ENCODE measurements around the gene HOXA1. TPM values are rescaled to one million over a fixed set of nuclear protein-coding genes. Genes with fewer than 3 reads are reported as not detected.
A peak's percentile ranks its signal among the peaks of the same experiment; 100 is the strongest.

Gene HOXA1
- total RNA-seq, 1 donor from 2014 or later = 9.5 TPM

DNA sequence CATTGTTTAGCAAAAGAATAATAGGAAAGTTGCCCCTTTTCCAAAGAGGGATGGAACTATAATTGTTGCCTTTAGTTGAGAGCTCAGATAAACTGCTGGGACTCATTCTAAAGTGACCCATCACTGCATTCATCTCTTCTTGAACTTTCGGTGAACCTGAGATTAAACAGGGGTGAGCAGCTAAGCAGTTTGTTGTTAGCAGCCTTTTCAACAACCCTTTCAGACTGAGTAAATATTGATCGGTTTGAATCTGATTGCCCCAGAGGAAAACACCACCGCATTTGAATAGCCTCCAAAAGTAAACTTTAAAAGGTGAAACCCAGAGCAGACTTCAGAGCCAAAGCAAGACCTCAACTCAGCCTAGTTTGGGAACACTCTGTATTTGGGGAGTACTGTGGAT is 4.7 kb downstream of the HOXA1 start:
- Mint-ChIP-seq H3K27me3 (peaks cover 34% of the 10 kb centered on the region), H3K36me3 (no peaks in the 10 kb centered on the region), H3K27ac (peak overlapping the region; percentile 49), H3K4me1 (ENCODE audit: unreplicated experiment) (peaks cover 50% of the 10 kb centered on the region), H3K4me3 (peak overlapping the region; percentile 57), H3K9me3 (no peaks in the 10 kb centered on the region)
- TF ChIP-seq, protein P1, sequence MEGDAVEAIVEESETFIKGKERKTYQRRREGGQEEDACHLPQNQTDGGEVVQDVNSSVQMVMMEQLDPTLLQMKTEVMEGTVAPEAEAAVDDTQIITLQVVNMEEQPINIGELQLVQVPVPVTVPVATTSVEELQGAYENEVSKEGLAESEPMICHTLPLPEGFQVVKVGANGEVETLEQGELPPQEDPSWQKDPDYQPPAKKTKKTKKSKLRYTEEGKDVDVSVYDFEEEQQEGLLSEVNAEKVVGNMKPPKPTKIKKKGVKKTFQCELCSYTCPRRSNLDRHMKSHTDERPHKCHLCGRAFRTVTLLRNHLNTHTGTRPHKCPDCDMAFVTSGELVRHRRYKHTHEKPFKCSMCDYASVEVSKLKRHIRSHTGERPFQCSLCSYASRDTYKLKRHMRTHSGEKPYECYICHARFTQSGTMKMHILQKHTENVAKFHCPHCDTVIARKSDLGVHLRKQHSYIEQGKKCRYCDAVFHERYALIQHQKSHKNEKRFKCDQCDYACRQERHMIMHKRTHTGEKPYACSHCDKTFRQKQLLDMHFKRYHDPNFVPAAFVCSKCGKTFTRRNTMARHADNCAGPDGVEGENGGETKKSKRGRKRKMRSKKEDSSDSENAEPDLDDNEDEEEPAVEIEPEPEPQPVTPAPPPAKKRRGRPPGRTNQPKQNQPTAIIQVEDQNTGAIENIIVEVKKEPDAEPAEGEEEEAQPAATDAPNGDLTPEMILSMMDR (conservative IDR thresholded peaks at IDR 0.05) = no peak
- DNase-seq (ENCODE audit: extremely low spot score, unreplicated experiment) = no peak

DNA sequence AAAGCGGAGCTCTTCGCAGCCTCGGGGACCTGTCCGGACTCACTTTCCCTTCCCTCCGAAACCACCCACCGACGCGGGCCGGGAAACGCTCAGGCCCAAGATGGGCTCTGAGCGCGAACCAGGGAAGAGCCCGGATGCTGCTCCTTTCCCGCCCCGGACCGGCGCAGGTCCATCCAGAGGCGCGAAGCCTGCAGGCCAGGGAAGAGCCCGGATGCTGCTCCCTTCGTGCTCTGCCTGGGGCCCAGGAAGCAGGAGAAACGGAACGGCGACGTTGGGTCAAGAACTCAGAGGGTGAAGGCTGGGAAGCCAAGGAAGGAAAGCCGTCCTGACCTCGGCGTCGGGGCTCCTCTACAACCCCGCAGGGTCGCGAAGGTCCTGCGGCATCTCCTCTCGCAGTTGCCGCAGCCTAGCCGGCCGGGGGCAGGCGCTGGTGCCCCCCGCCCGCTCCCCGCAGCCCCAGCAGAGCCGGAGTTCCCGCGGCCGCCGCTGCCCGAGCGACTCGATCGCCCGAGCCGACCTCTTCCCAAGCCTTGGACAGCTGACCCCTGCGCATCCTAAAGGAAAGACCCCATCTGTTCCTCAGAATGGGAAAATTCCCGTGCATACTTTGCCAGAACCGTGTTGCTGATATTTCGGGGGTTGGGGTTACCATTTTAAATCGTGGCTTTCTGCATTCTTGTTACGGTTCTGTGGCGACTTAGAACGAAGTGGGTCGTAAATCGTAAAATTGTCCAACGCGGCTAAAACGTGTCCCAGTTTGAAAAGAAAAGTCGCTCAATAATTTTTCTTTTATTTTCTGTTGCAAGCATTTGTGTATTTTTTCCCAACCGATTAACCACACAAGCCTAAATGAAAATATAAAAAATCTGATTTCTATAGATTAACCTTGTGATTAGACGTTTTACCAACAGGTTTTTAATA is 7.5 kb downstream of the HOXA1 start:
- TF ChIP-seq, protein P1 (conservative IDR thresholded peaks at IDR 0.05) = no peak
- H3K27me3 Mint-ChIP-seq = peaks cover 10% of the 10 kb centered on the region

DNA sequence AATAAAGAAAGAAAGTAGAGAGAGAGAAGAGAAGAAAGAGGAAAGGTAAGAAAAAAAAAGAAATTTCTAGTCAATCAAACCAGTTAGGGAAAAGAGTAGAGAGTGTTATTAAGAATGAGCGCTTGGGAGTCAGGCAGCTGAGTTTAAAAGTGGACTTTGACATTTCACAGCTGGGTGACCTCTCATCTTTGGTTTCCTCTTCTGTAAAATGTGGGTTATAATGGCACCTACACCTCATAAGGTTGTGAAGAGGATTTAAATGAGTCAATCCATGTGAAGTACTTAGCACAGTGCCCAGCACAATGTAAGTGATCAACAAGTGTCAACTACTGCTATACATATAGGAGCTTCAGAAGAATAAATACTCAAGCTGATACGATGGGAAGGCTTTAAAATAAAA is 12.2 kb downstream of the HOXA1 start:
- Mint-ChIP-seq H3K4me1 (ENCODE audit: unreplicated experiment) (peaks cover 12% of the 10 kb centered on the region), H3K27ac (no peak overlapping the region), H3K36me3 (no peaks in the 10 kb centered on the region), H3K9me3 (no peaks in the 10 kb centered on the region), H3K27me3 (no peaks in the 10 kb centered on the region), H3K4me3 (no peak overlapping the region)
- TF ChIP-seq, protein P1 (conservative IDR thresholded peaks at IDR 0.05) = no peak
- DNase-seq (ENCODE audit: extremely low spot score, unreplicated experiment) = no peak

More for the DNA sequence above, 7.5 kb downstream of the HOXA1 start:
- Mint-ChIP-seq H3K9me3 (no peaks in the 10 kb centered on the region), H3K27ac (no peak overlapping the region), H3K4me3 (no peak overlapping the region), H3K4me1 (ENCODE audit: unreplicated experiment) (peaks cover 36% of the 10 kb centered on the region), H3K36me3 (no peaks in the 10 kb centered on the region)
- no peak for DNase-seq (ENCODE audit: extremely low spot score, unreplicated experiment)

DNA sequence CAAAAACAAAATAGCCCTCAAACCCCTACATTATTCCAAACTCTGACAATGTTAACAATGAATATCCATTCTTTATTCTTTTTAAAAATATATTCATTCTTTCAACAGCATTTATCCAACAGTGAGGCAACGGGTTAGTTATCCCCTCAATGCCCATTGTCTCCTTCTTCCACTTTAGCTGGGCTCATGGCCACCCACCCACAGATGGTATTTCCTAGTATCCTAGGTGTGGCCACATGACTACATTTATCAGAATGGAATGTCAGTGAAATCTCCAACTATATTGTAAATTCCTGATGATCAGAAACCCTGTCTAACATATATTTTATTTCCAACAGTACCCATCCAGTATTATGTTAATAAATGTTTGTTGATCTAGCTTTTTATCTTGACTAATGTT is 13.6 kb downstream of the HOXA1 start:
- peaks cover 12% of the 10 kb centered on the region for H3K4me1 Mint-ChIP-seq (ENCODE audit: unreplicated experiment)

DNA sequence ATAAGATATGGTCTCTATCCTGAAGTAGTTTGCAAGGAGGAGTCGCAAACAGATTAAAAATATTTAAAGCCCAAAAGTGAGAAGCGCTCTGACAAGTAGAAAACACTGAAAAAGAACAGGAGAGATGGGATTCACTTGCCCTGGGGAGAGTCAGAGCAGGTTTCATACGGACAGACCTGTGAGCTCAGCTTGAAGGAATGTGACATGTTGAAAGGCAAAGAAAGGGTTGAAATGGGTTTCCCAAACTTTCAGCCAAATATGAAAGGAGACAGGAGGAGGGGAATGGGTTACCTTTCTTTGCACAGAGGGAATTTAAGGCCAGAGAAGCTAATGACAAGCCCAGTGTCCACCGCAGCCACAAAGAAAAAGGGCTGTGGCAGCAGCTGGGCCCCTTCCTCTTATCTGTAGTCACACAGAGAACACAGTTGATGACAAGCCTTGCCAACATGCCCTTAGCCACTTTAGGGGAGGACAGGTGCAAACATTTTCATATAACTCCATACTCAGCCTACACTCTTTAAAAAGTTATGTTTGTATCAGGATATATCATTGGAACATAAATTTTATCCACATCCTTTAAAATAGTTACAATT is 14.9 kb downstream of the HOXA1 start:
- peaks cover 4% of the 10 kb centered on the region for H3K9me3 Mint-ChIP-seq
- no peaks in the 10 kb centered on the region for H3K36me3 Mint-ChIP-seq
- DNase-seq (ENCODE audit: extremely low spot score, unreplicated experiment) = no peak
- no peaks in the 10 kb centered on the region for H3K27me3 Mint-ChIP-seq
- peak overlapping the region; percentile 27 for H3K4me3 Mint-ChIP-seq
- H3K27ac Mint-ChIP-seq = peak overlapping the region; percentile 91
- TF ChIP-seq, protein P1 (conservative IDR thresholded peaks at IDR 0.05) = no peak
- H3K4me1 Mint-ChIP-seq (ENCODE audit: unreplicated experiment) = peaks cover 12% of the 10 kb centered on the region

More for the DNA sequence above, 13.6 kb downstream of the HOXA1 start:
- no peak for DNase-seq (ENCODE audit: extremely low spot score, unreplicated experiment)
- Mint-ChIP-seq H3K9me3 (no peaks in the 10 kb centered on the region), H3K4me3 (no peak overlapping the region), H3K36me3 (no peaks in the 10 kb centered on the region), H3K27ac (peak overlapping the region; percentile 91), H3K27me3 (no peaks in the 10 kb centered on the region)
- TF ChIP-seq, protein P1 (conservative IDR thresholded peaks at IDR 0.05) = no peak

All from type B pancreatic cell (in vitro differentiated cells).